ENCODE measurements around the gene BIRC6.

Gene BIRC6

GRCh38 chr2:32377928-32378327 is 21.1 kb downstream of the BIRC6 start:
- no peak for DNase-seq

GRCh38 chr2:32379352-32379751 is 22.5 kb downstream of the BIRC6 start:
- DNase-seq, result no peak

GRCh38 chr2:32383858-32384257 is 27.0 kb downstream of the BIRC6 start:
- no peak for DNase-seq

- DNase-seq, result no peak
Measured at GRCh38 chr2:32384529-32384928, 27.7 kb downstream of the BIRC6 start.

- no peak for DNase-seq
Measured at GRCh38 chr2:32386739-32387138, 29.9 kb downstream of the BIRC6 start.

GRCh38 chr2:32399221-32399620 is 42.4 kb downstream of the BIRC6 start:
- no peak for DNase-seq

GRCh38 chr2:32402091-32402490 is 45.3 kb downstream of the BIRC6 start:
- DNase-seq, result no peak

GRCh38 chr2:32403782-32404181 is 47.0 kb downstream of the BIRC6 start:
- DNase-seq, result no peak

GRCh38 chr2:32404691-32405090 is 47.9 kb downstream of the BIRC6 start:
- DNase-seq, result no peak

- DNase-seq, result no peak
Measured at GRCh38 chr2:32416519-32416918, 59.7 kb downstream of the BIRC6 start.

GRCh38 chr2:32417659-32418058 is 60.8 kb downstream of the BIRC6 start:
- DNase-seq, result no peak

GRCh38 chr2:32418778-32419177 is 62.0 kb downstream of the BIRC6 start:
- DNase-seq, result no peak

GRCh38 chr2:32422133-32422532 is 65.3 kb downstream of the BIRC6 start:
- no peak for DNase-seq

- no peak for DNase-seq
Measured at GRCh38 chr2:32423536-32423935, 66.7 kb downstream of the BIRC6 start.

- DNase-seq, result no peak
Measured at GRCh38 chr2:32424739-32425138, 67.9 kb downstream of the BIRC6 start.

GRCh38 chr2:32425719-32426141 is 68.9 kb downstream of the BIRC6 start:
- DNase-seq, result no peak

GRCh38 chr2:32427672-32428610 is 71.1 kb downstream of the BIRC6 start:
- peak; percentile 61 for DNase-seq

GRCh38 chr2:32430804-32431203 is 74.0 kb downstream of the BIRC6 start:
- no peak for DNase-seq

- DNase-seq, result no peak
Measured at GRCh38 chr2:32436150-32436549, 79.3 kb downstream of the BIRC6 start.

- DNase-seq, result no peak
Measured at GRCh38 chr2:32442020-32442467, 85.2 kb downstream of the BIRC6 start.

- DNase-seq, result no peak
Measured at GRCh38 chr2:32446369-32446768, 89.5 kb downstream of the BIRC6 start.

- no peak for DNase-seq
Measured at GRCh38 chr2:32450851-32451250, 94.0 kb downstream of the BIRC6 start.

GRCh38 chr2:32452338-32453064 is 95.7 kb downstream of the BIRC6 start:
- DNase-seq, result no peak

Data from NCI-H1092 treated with DMSO at 0.1 percent for 48 hours (cell line).